OCI-LY7 (cell line): Measurements from ENCODE around the gene HPSE2. TPM values are rescaled to one million over a fixed set of nuclear protein-coding genes. Genes with fewer than 3 reads are reported as not detected.

Experiments
- BruUV-seq: library from RNA; stranded (reverse); fragments of 400-500 nt; replicated peaks from 2 replicates; lab custom pipeline; 2021; lab: Mats Ljungman, UMichigan
- CTCF ChIA-PET: fragments of 300-600 bp; sonication (Branson Sonifier 250); formaldehyde crosslinking; loops from one replicate; lab custom pipeline; 2022; ENCODE audit warnings: antibody characterized with exemption; ENCODE audit not compliant: unreplicated experiment; lab: Charles Lee
- POLR2A ChIA-PET: fragments of 300-600 bp; sonication (Branson Sonifier 250); formaldehyde crosslinking; loops from one replicate; lab custom pipeline; 2022; ENCODE audit warnings: antibody characterized with exemption; lab: Charles Lee
- DNase-seq: peaks from one replicate; pipeline ENCODE4 v3.0.0-alpha.2; 2015; ENCODE audit warnings: low spot score
- H2AFZ ChIP-seq: fragments of 200-600 bp; sonication (generic), shearing (Covaris generic); 2 replicates; pipeline ENCODE4 v1.6.1; 2014; ENCODE audit warnings: mild to moderate bottlenecking, antibody characterized with exemption, low read length, moderate library complexity
- H3K27ac ChIP-seq: fragments of 200-600 bp; sonication (generic); 2 replicates; pipeline ENCODE4 v1.5.1; 2014; ENCODE audit warnings: mixed run types, low read depth, mild to moderate bottlenecking, moderate library complexity, low read length, inconsistent platforms; ENCODE audit not compliant: poor library complexity, severe bottlenecking
- H3K36me3 ChIP-seq: fragments of 200-600 bp; sonication (generic); 2 replicates; pipeline ENCODE4 v1.6.1; 2014; ENCODE audit warnings: mild to moderate bottlenecking, antibody characterized with exemption, low read length, moderate library complexity, mixed read lengths; ENCODE audit not compliant: insufficient read depth
- H3K4me1 ChIP-seq: fragments of 200-600 bp; sonication (generic); 2 replicates; pipeline ENCODE4 v1.5.1; 2014; ENCODE audit warnings: mild to moderate bottlenecking, low read length; ENCODE audit not compliant: insufficient read depth, poor library complexity, severe bottlenecking
- H3K4me2 ChIP-seq: fragments of 200-600 bp; sonication (generic); 2 replicates; pipeline ENCODE4 v1.6.1; 2014; ENCODE audit warnings: mild to moderate bottlenecking, low read length
- H3K4me3 ChIP-seq: fragments of 200-600 bp; sonication (generic); 2 replicates; pipeline ENCODE4 v1.5.1; 2014; ENCODE audit warnings: mild to moderate bottlenecking, low read depth, low read length; ENCODE audit not compliant: poor library complexity, severe bottlenecking
- H3K79me2 ChIP-seq: fragments of 200-600 bp; sonication (generic); 2 replicates; pipeline ENCODE4 v1.6.1; 2016; ENCODE audit warnings: low read depth, mild to moderate bottlenecking, low read length, moderate library complexity, mixed read lengths; ENCODE audit not compliant: insufficient read depth
- H3K9me2 ChIP-seq: fragments of 200-600 bp; sonication (generic); 2 replicates; pipeline ENCODE4 v1.6.1; 2016; ENCODE audit warnings: mild to moderate bottlenecking, low read length, mixed read lengths; ENCODE audit not compliant: insufficient read depth
- H3K9me3 ChIP-seq: fragments of 200-600 bp; sonication (generic); 2 replicates; pipeline ENCODE4 v1.6.1; 2014; ENCODE audit warnings: mild to moderate bottlenecking, mixed run types, low read length, mixed read lengths
- H4K20me1 ChIP-seq: fragments of 200-600 bp; sonication (generic); 2 replicates; pipeline ENCODE4 v1.6.1; 2014; ENCODE audit warnings: mild to moderate bottlenecking, antibody characterized with exemption, low read length, moderate library complexity, mixed read lengths; ENCODE audit not compliant: insufficient read depth
- CTCF ChIP-seq: fragments of 200-600 bp; sonication (generic); conservative IDR thresholded peaks from 2 replicates; pipeline ENCODE4 v1.5.1; 2014; ENCODE audit warnings: mild to moderate bottlenecking, antibody characterized with exemption, low read length, moderate library complexity, mixed read lengths
- EZH2phosphoT487 ChIP-seq: fragments of 200-600 bp; sonication (generic); IDR thresholded peaks from 2 replicates; pipeline ENCODE4 v1.6.1; 2018; ENCODE audit warnings: low read depth, borderline replicate concordance, mild to moderate bottlenecking, mixed run types, antibody characterized with exemption, low read length, moderate library complexity, mixed read lengths
- intact Hi-C: fragments of 100-400 bp; cut with micrococcal nuclease; formaldehyde crosslinking; loops from one replicate; pipeline ENCODE4 v1.10.0; 2022; ENCODE audit not compliant: unreplicated experiment
- total RNA-seq, 2 experiments: library from RNA; depleted of rRNA in 1 of 2; stranded (reverse); fragments of >200 nt in 1 of 2; shearing (Covaris generic) in 1 of 2; gene quantifications; 2 replicates each; pipeline ENCODE4 v1.2.3, GENCODE V29; 2014 to 2022

Gene HPSE2
- total RNA-seq, 2 experiments from 2014 or later: not detected

DNA sequence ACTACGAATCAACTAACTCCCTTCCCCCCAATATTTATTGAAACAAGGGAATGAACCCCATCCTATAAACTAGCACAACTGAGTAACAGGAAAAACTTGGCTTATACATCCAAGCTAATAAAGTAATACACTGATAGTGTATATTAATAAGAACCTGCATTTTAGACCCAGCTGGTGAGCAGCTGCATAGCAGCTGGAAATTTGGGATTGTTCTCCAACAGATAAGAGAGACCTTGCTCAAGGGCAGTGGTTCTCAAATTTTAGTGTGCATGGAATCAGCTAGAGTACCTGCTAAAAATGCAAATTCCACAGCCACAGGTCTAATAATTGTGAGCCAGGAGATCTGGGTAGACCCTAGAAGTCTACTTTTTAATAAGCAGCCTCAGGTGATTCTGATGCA lies 404.3 kb downstream of the HPSE2 start:
- CTCF ChIA-PET: no interaction called here

DNA sequence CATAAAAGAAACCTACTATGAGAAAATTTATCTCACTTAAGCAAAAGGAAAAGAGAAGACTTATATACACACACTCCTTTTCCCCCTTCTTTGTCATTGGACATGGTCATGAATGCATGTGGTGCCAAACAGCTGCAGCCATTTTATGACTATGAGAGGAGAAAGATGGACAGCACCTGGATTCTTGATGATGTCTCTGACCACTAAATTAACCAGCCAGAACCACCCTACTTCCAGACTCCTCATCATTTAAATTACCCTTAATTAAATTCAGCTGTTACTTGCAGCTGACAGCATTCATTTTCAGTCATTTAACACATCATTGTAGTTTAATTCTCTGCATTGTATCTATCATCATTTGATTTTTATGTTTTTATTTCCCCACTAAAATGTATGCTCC lies 409.9 kb downstream of the HPSE2 start:
- Histone ChIP-seq H3K27ac (no peak overlapping the region), H3K9me3 (no peaks in the 10 kb centered on the region), H3K4me2 (no peak overlapping the region), H3K4me1 (no peaks in the 10 kb centered on the region), H3K79me2 (no peaks in the 10 kb centered on the region), H2AFZ (no peak overlapping the region), H3K4me3 (no peak overlapping the region), H3K9me2 (no peaks in the 10 kb centered on the region), H3K36me3 (no peaks in the 10 kb centered on the region), H4K20me1 (no peaks in the 10 kb centered on the region)
- TF ChIP-seq CTCF: no peak
- no peak for TF ChIP-seq EZH2phosphoT487
- ChIA-PET CTCF (no interaction called here), POLR2A (interaction anchor here (0.8 kb wide), 1 partner anchor 59 kb away, joined by 3 read pairs; no protein-coding TSS in a partner anchor)
- no peak for DNase-seq
- intact Hi-C loops: no loop called here
- BruUV-seq: no TSS peak

More for the DNA sequence above, 404.3 kb downstream of the HPSE2 start:
- Histone ChIP-seq H3K4me3 (no peak overlapping the region), H3K36me3 (no peaks in the 10 kb centered on the region), H3K27ac (no peak overlapping the region), H3K9me2 (no peaks in the 10 kb centered on the region), H3K4me1 (no peaks in the 10 kb centered on the region), H3K4me2 (no peak overlapping the region), H2AFZ (no peak overlapping the region), H3K79me2 (no peaks in the 10 kb centered on the region), H3K9me3 (no peaks in the 10 kb centered on the region), H4K20me1 (no peaks in the 10 kb centered on the region)
- TF ChIP-seq CTCF: no peak
- no peak for TF ChIP-seq EZH2phosphoT487
- POLR2A ChIA-PET: no interaction called here
- no peak for DNase-seq
- intact Hi-C loops: no loop called here
- BruUV-seq: no TSS peak

DNA sequence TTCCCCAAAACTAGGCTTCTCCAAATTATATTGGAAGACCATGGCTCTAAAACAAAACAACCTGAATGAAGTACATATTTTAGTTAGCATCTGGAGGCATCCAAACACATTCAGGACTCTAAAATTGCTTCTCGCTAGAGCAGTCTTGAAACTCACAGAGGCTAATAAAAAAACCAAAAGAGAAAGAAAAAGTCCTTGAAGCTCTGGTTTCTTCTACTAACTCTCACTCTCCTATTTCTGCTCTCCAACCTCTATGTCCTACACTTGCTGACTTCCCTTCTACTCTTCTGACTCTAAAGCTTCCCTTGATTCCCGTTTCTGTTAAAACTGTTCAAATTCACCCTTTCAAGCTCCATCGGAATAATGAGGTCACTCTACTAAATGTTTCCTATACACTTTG lies 418.3 kb downstream of the HPSE2 start:
- Histone ChIP-seq H3K79me2 (no peaks in the 10 kb centered on the region), H3K4me3 (no peak overlapping the region), H2AFZ (no peak overlapping the region), H3K36me3 (no peaks in the 10 kb centered on the region), H3K9me2 (no peaks in the 10 kb centered on the region), H3K4me1 (no peaks in the 10 kb centered on the region), H3K4me2 (no peak overlapping the region), H3K27ac (no peak overlapping the region), H4K20me1 (no peaks in the 10 kb centered on the region), H3K9me3 (no peaks in the 10 kb centered on the region)
- BruUV-seq: no TSS peak
- intact Hi-C loops: no loop called here
- no peak for DNase-seq
- ChIA-PET CTCF (no interaction called here), POLR2A (interaction anchor here (1.4 kb wide), 1 partner anchor 9 kb away, joined by 3 read pairs; no protein-coding TSS in a partner anchor)
- TF ChIP-seq CTCF: no peak
- TF ChIP-seq EZH2phosphoT487: no peak
